Tibial artery (tissue), 4 donors: ENCODE results near the gene ZNF462.

Experiments
- DNase-seq, 2 donors: peaks; one replicate each; pipeline ENCODE4 v3.0.0-alpha.2; 2019
- H3K27ac ChIP-seq, 2 donors: fragments of 200-600 bp; sonication (generic) in 1 of 2; 1 replicate in 1 of 2; 2 replicates in 1 of 2; pipeline ENCODE4 v1.5.1; 2018 to 2019; ENCODE audit warnings: mild to moderate bottlenecking in 1 of 2
- H3K27me3 ChIP-seq, 2 donors: fragments of 200-600 bp; sonication (generic) in 1 of 2; one replicate each; pipeline versions ENCODE4 v1.5.1 to v1.6.0; 2016 to 2019
- H3K36me3 ChIP-seq, 3 donors: fragments of 200-600 bp; sonication (generic) in 2 of 3; one replicate each; pipeline ENCODE4 v1.5.1; 2016 to 2019; ENCODE audit warnings: mild to moderate bottlenecking in 2 of 3
- H3K4me1 ChIP-seq, 4 donors: fragments of 200-600 bp; sonication (generic) in 2 of 4; 1 replicate in 3 of 4; 2 replicates in 1 of 4; pipeline ENCODE4 v1.5.1; 2016 to 2019
- H3K4me3 ChIP-seq, 2 donors: fragments of 200-600 bp; sonication (generic) in 1 of 2; 1 replicate in 1 of 2; 2 replicates in 1 of 2; pipeline ENCODE4 v1.5.1; 2018 to 2019; ENCODE audit warnings: mild to moderate bottlenecking in 2 of 2
- H3K9me3 ChIP-seq, 3 donors: fragments of 200-600 bp; sonication (generic) in 1 of 3; one replicate each; pipeline ENCODE4 v1.5.1; 2016 to 2019
- intact Hi-C: fragments of 100-400 bp; cut with DNase I; formaldehyde crosslinking; loops from one replicate; pipeline ENCODE4 v1.15.0; 2023; ENCODE audit warnings: low total_unique reads
- TF ChIP-seq, protein P1 (sequence below), 2 experiments: fragments of 200-600 bp in 1 of 2; fragments of 450-650 bp in 1 of 2; IDR thresholded peaks; one replicate each; pipeline ENCODE4 v1.5.1; 2017 to 2019; ENCODE audit warnings: antibody characterized with exemption in 2 of 2, mild to moderate bottlenecking in 1 of 2, moderate library complexity in 1 of 2

The ZNF462 gene, protein sequence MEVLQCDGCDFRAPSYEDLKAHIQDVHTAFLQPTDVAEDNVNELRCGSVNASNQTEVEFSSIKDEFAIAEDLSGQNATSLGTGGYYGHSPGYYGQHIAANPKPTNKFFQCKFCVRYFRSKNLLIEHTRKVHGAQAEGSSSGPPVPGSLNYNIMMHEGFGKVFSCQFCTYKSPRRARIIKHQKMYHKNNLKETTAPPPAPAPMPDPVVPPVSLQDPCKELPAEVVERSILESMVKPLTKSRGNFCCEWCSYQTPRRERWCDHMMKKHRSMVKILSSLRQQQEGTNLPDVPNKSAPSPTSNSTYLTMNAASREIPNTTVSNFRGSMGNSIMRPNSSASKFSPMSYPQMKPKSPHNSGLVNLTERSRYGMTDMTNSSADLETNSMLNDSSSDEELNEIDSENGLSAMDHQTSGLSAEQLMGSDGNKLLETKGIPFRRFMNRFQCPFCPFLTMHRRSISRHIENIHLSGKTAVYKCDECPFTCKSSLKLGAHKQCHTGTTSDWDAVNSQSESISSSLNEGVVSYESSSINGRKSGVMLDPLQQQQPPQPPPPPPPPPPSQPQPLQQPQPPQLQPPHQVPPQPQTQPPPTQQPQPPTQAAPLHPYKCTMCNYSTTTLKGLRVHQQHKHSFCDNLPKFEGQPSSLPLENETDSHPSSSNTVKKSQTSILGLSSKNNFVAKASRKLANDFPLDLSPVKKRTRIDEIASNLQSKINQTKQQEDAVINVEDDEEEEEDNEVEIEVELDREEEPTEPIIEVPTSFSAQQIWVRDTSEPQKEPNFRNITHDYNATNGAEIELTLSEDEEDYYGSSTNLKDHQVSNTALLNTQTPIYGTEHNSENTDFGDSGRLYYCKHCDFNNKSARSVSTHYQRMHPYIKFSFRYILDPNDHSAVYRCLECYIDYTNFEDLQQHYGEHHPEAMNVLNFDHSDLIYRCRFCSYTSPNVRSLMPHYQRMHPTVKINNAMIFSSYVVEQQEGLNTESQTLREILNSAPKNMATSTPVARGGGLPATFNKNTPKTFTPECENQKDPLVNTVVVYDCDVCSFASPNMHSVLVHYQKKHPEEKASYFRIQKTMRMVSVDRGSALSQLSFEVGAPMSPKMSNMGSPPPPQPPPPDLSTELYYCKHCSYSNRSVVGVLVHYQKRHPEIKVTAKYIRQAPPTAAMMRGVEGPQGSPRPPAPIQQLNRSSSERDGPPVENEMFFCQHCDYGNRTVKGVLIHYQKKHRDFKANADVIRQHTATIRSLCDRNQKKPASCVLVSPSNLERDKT (N-terminal part only)

DNA sequence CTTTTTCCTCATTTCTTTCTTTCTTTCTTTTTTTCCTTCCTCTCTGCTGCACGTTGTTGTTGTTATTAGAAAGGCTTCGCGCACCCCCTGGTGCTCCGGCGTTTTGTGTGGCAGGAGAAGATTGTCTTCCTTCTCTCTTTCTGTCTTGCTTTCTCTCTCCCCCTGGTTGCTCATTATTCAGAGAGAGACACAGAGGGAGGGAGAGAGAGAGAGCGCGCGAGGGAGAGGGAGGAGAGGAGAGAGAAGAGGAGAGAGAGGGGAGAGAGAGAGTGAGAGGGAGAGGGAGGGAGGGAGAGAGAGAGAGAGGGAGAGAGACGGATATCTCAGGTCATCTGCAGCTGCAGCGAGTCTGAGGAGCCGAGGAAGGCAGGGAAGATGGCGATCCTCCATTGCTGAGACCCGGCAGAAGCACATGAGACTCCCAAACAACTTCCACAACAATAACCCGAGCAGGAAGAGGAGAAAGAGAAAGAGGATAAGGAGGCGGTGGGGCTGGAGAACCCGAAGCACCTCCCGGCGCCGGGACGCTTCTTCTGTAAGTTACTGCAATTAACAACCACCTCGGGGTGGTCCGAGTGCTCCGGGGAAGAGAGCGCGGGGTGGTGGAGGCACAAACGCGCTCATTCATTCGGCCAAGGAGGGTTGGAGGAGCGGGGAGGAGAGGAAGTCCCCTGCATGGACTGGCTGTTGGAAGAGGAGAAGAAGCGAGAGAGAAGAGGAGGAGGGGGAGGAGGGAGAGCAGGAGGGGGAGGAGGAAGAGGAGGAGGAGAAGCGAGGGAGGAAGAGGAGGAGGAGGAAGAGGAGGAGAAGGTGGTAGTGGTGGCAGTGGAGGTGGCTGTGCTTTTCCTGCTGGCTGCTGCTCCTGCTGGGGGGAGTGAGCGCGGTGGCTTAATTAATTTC, at the start of gene ZNF462:
Gene ZNF462 (plus strand): TSS at position 346 of the 900 bp plus-strand sequence. CDS start 60,218 bp downstream, outside the sequence.
- no peaks in the 10 kb centered on the region for H3K9me3 ChIP-seq
- TF ChIP-seq, protein P1, sequence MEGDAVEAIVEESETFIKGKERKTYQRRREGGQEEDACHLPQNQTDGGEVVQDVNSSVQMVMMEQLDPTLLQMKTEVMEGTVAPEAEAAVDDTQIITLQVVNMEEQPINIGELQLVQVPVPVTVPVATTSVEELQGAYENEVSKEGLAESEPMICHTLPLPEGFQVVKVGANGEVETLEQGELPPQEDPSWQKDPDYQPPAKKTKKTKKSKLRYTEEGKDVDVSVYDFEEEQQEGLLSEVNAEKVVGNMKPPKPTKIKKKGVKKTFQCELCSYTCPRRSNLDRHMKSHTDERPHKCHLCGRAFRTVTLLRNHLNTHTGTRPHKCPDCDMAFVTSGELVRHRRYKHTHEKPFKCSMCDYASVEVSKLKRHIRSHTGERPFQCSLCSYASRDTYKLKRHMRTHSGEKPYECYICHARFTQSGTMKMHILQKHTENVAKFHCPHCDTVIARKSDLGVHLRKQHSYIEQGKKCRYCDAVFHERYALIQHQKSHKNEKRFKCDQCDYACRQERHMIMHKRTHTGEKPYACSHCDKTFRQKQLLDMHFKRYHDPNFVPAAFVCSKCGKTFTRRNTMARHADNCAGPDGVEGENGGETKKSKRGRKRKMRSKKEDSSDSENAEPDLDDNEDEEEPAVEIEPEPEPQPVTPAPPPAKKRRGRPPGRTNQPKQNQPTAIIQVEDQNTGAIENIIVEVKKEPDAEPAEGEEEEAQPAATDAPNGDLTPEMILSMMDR (IDR thresholded peaks at IDR 0.05), result peak in 1 of 2 experiments; percentile 63
- H3K4me3 ChIP-seq, result peak within 1 kb of the TSS; percentile 64 to 74
- peak within 1 kb of the TSS; percentile 78 to 85 for H3K27ac ChIP-seq
- intact Hi-C loops, result no loop called here
- H3K36me3 ChIP-seq, result no peaks in the 10 kb centered on the region
- peaks cover 0 to 38% (median 22%) of the 10 kb centered on the region in 4 donors for H3K4me1 ChIP-seq
- DNase-seq, result peak in 1 of 2 donors; percentile 64
- peaks cover 0 to 17% of the 10 kb centered on the region in 2 donors for H3K27me3 ChIP-seq

DNA sequence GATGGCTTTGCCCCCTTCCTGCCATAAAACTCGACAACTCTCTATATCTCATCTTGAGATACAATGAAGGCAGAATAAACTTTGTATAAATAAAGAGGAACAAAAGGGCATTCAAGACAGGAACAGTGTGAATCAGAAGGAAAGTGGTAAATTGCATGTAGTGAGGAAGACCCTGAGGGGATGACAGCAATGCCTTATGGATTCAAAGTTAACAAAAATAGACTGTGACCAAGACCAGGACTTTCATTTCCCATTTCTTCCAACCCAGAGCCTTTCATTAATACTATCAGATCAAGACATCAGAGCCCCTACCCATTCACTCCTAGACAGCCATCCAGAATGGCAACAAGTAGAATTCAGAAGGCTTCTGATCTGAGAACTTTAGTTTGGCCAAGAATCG, 46.4 kb upstream of the ZNF462 start:
- no peaks in the 10 kb centered on the region for H3K27me3 ChIP-seq
- peaks cover 0 to 6% (median 0%) of the 10 kb centered on the region in 3 donors for H3K9me3 ChIP-seq
- H3K36me3 ChIP-seq, result no peaks in the 10 kb centered on the region
- no peak overlapping the region for H3K27ac ChIP-seq
- no peaks in the 10 kb centered on the region for H3K4me1 ChIP-seq
- TF ChIP-seq, protein P1 (IDR thresholded peaks at IDR 0.05), result no peak
- H3K4me3 ChIP-seq, result no peak overlapping the region
- intact Hi-C loops, result no loop called here
- no peak for DNase-seq

- Histone ChIP-seq H3K9me3 (peaks cover 0 to 6% (median 0%) of the 10 kb centered on the region in 3 donors), H3K4me3 (no peak overlapping the region), H3K27ac (no peak overlapping the region), H3K4me1 (no peaks in the 10 kb centered on the region), H3K36me3 (no peaks in the 10 kb centered on the region), H3K27me3 (no peaks in the 10 kb centered on the region)
- intact Hi-C loops, result no loop called here
- no peak for DNase-seq
- TF ChIP-seq, protein P1 (IDR thresholded peaks at IDR 0.05), result no peak
These were observed 44.9 kb upstream of the ZNF462 start for GRCh38 chr9:106818034-106818433.

- no peak overlapping the region for H3K27ac ChIP-seq
- no peaks in the 10 kb centered on the region for H3K9me3 ChIP-seq
- TF ChIP-seq, protein P1 (IDR thresholded peaks at IDR 0.05), result no peak
- no peaks in the 10 kb centered on the region for H3K27me3 ChIP-seq
- no peak for DNase-seq
- no peaks in the 10 kb centered on the region for H3K4me1 ChIP-seq
- intact Hi-C loops, result no loop called here
- no peak overlapping the region for H3K4me3 ChIP-seq
- no peaks in the 10 kb centered on the region for H3K36me3 ChIP-seq
These were observed 42.1 kb upstream of the ZNF462 start for GRCh38 chr9:106820866-106821265.
